ENCODE measurements around the gene NUAK2.

DNA sequence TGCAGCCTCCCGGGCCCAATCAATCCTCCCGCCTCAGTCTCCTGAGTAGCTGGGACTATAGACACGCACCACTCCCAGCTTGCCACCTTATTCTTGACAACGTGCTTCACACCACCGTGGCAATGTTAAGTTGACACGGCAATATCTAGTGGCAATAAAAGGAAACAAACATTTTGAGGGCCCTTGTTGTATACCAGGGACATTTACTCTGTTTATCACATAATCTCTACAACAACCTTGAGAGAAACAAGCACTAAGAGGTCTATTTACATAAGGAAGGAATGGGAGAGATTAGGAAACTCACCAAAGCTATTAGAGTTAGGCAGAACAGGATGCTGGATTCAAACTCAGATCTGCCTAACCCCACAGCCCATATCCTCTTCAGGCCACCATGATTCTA lies 32.1 kb upstream of the NUAK2 start:
- TF ChIP-seq CTCF (IDR thresholded peaks at IDR 0.05) (no peak), POLR2A (IDR thresholded peaks at IDR 0.05) (no peak)
